ENCODE results near the gene STK32C. TPM values are rescaled to one million over a fixed set of nuclear protein-coding genes. Genes with fewer than 3 reads are reported as not detected.

The STK32C gene
- polyA plus RNA-seq, 4 donors = 3.4 to 12.0 (median 7.0) TPM

DNA sequence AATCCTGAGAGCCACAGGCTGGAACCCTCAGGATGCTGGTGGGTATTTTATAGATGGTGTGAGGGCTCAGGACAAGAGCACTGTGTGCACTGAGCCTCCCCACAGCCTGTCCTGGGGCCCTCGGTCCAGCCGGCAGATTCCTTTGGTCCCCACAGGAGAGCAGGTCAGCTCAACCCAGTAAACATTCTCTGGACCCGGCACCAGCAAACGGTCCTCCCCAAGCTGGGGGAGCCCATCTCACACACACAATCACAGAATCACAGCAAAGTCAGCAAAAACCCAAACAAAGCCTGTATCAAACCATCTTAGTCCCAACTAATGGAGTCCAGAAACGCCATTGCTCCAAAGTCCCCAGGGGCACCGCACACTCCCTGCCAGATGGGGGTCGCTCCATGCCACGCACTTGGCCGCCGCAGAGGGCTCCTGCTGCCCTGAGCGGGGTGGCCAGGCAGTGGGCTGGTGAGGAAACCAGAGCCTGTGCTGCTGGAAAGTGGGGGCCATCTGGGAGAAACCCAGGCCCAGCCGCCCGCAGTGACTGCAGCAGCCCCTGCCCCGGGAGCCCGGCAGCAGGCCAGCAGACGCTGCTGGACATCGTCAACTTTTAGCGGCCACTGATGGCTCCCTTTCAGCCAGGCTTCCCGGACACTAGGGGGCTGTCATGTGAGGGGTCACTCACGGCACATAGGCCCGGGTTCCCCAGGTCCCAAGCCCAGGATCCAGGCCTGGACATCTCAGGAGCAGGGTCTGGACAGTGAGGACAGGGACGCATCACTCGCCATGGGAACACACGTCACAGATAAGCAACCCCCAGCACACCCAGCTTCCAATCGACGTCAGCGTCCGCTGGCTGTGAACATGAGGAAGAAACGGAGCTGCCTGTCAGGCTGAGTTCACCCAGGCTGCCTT lies 68.4 kb downstream of the STK32C start:
- no peaks in the 10 kb centered on the region for H3K9me3 ChIP-seq (ENCODE audit: control insufficient read depth in 2 of 2, insufficient read depth in 1 of 2, low read depth in 1 of 2, low read length in 1 of 2)
- no peak overlapping the region for H3K4me3 ChIP-seq (ENCODE audit: low read depth in 1 of 3, low read length in 3 of 3)
- DNase-seq = no peak
- no peak for FAIRE-seq
- H3K36me3 ChIP-seq (ENCODE audit: control insufficient read depth in 3 of 3, insufficient read depth in 2 of 3, low read depth in 1 of 3, low read length in 3 of 3) = peaks cover 0 to 3% (median 0%) of the 10 kb centered on the region in 3 donors
- H3K27me3 ChIP-seq (ENCODE audit: control insufficient read depth in 3 of 3, insufficient read depth in 3 of 3, low read length in 3 of 3) = no peaks in the 10 kb centered on the region
- WGBS, 3 donors = 72 to 81% (median 78%) methylated on average over 27 to 29 of the region's 29 CpGs
- no peaks in the 10 kb centered on the region for H3K4me1 ChIP-seq (ENCODE audit: control insufficient read depth in 3 of 3, insufficient read depth in 2 of 3, low read depth in 1 of 3, low read length in 2 of 3)
- no peak overlapping the region for H3K27ac ChIP-seq (ENCODE audit: low read depth in 1 of 3, low read length in 2 of 3)

DNA sequence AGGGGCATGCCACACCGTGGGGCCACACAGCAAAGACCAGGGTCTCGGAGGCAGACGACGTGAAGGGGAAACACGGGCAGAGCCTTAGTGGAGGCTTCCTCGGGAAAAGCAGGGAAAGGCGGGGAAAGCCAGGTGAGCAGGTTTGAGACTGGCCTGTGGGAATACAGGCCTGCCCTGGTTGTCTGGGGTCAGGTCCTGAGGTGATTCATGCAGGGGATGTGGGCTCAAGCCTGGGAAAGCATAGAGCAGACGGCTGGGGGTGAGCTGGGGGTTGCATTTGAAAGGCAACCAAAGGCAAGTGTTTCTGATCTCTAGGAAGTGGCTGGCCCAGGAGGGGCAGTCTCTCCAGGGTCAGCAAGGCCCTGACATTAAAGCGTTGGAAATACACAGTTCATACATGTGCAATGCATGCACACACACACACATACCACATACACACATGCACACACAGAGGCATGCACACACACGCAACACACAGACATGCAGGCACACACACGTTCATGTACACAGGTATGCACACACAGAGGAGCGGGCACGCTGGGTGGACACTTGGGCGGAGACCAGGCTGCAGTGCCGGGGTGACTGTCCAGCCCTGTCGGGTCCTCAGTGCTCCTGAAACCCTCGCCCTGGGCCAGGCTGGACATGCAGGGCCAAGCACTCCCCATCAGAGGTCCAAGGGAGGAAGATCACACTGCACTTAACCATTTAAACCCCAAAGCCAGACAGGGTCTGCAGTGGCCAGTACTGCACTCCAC lies 69.2 kb downstream of the STK32C start:
- FAIRE-seq = no peak
- Histone ChIP-seq H3K4me3 (ENCODE audit: low read depth in 1 of 3, low read length in 3 of 3) (no peak overlapping the region), H3K27ac (ENCODE audit: low read depth in 1 of 3, low read length in 2 of 3) (no peak overlapping the region), H3K9me3 (ENCODE audit: control insufficient read depth in 2 of 2, insufficient read depth in 1 of 2, low read depth in 1 of 2, low read length in 1 of 2) (no peaks in the 10 kb centered on the region), H3K36me3 (ENCODE audit: control insufficient read depth in 3 of 3, insufficient read depth in 2 of 3, low read depth in 1 of 3, low read length in 3 of 3) (peaks cover 0 to 3% (median 0%) of the 10 kb centered on the region in 3 donors), H3K27me3 (ENCODE audit: control insufficient read depth in 3 of 3, insufficient read depth in 3 of 3, low read length in 3 of 3) (no peaks in the 10 kb centered on the region), H3K4me1 (ENCODE audit: control insufficient read depth in 3 of 3, insufficient read depth in 2 of 3, low read depth in 1 of 3, low read length in 2 of 3) (no peaks in the 10 kb centered on the region)
- WGBS, 3 donors = 77 to 86% (median 84%) methylated on average over 17 of the region's 17 CpGs
- DNase-seq = no peak

- no peak overlapping the region for H3K4me3 ChIP-seq (ENCODE audit: low read depth in 1 of 3, low read length in 3 of 3)
- FAIRE-seq (no peak), DNase-seq (no peak)
- no peak overlapping the region for H3K27ac ChIP-seq (ENCODE audit: low read depth in 1 of 3, low read length in 2 of 3)
- WGBS, 3 donors = 51 to 55% (median 53%) methylated on average over 9 of the region's 9 CpGs
- H3K36me3 ChIP-seq (ENCODE audit: control insufficient read depth in 3 of 3, insufficient read depth in 2 of 3, low read depth in 1 of 3, low read length in 3 of 3) = peaks cover 0 to 3% (median 0%) of the 10 kb centered on the region in 3 donors
- no peaks in the 10 kb centered on the region for H3K27me3 ChIP-seq (ENCODE audit: control insufficient read depth in 3 of 3, insufficient read depth in 3 of 3, low read length in 3 of 3)
- no peaks in the 10 kb centered on the region for H3K9me3 ChIP-seq (ENCODE audit: control insufficient read depth in 2 of 2, insufficient read depth in 1 of 2, low read depth in 1 of 2, low read length in 1 of 2)
- H3K4me1 ChIP-seq (ENCODE audit: control insufficient read depth in 3 of 3, insufficient read depth in 2 of 3, low read depth in 1 of 3, low read length in 2 of 3) = no peaks in the 10 kb centered on the region
These were observed 69.9 kb downstream of the STK32C start for GRCh38 chr10:132237871-132238270.

DNA sequence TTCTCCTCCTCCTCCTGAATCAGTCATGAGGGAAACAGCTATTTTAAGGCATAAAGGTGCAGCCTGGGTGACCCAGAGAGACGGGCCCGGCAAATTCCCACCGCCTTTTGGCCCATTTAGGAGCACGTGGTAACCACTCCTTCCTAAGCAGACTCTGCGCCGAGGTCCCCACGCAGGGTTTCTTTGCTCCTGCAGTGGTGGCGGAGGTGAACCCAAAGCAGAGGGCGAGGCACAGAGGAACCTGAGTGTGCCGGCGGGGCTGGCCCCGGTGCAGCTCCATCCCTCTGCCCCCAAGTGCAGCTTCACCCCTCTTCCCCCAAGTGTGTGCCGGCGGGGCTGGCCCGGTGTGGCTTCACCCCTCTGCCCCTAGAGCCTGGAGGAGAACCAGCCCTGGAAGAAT lies 70.4 kb downstream of the STK32C start:
- Histone ChIP-seq H3K27me3 (ENCODE audit: control insufficient read depth in 3 of 3, insufficient read depth in 3 of 3, low read length in 3 of 3) (no peaks in the 10 kb centered on the region), H3K36me3 (ENCODE audit: control insufficient read depth in 3 of 3, insufficient read depth in 2 of 3, low read depth in 1 of 3, low read length in 3 of 3) (peaks cover 0 to 3% (median 0%) of the 10 kb centered on the region in 3 donors), H3K4me3 (ENCODE audit: low read depth in 1 of 3, low read length in 3 of 3) (no peak overlapping the region), H3K27ac (ENCODE audit: low read depth in 1 of 3, low read length in 2 of 3) (no peak overlapping the region), H3K9me3 (ENCODE audit: control insufficient read depth in 2 of 2, insufficient read depth in 1 of 2, low read depth in 1 of 2, low read length in 1 of 2) (no peaks in the 10 kb centered on the region), H3K4me1 (ENCODE audit: control insufficient read depth in 3 of 3, insufficient read depth in 2 of 3, low read depth in 1 of 3, low read length in 2 of 3) (no peaks in the 10 kb centered on the region)
- FAIRE-seq (no peak), DNase-seq (no peak)
- WGBS, 3 donors = 87 to 89% (median 87%) methylated on average over 14 to 15 of the region's 15 CpGs

GRCh38 chr10:132236881-132237280 lies 70.9 kb downstream of the STK32C start:
- H3K27me3 ChIP-seq (ENCODE audit: control insufficient read depth in 3 of 3, insufficient read depth in 3 of 3, low read length in 3 of 3) = no peaks in the 10 kb centered on the region
- no peak overlapping the region for H3K4me3 ChIP-seq (ENCODE audit: low read depth in 1 of 3, low read length in 3 of 3)
- no peaks in the 10 kb centered on the region for H3K9me3 ChIP-seq (ENCODE audit: control insufficient read depth in 2 of 2, insufficient read depth in 1 of 2, low read depth in 1 of 2, low read length in 1 of 2)
- H3K36me3 ChIP-seq (ENCODE audit: control insufficient read depth in 3 of 3, insufficient read depth in 2 of 3, low read depth in 1 of 3, low read length in 3 of 3) = peaks cover 0 to 3% (median 0%) of the 10 kb centered on the region in 3 donors
- no peak overlapping the region for H3K27ac ChIP-seq (ENCODE audit: low read depth in 1 of 3, low read length in 2 of 3)
- no peak for FAIRE-seq
- no peak for DNase-seq
- no peaks in the 10 kb centered on the region for H3K4me1 ChIP-seq (ENCODE audit: control insufficient read depth in 3 of 3, insufficient read depth in 2 of 3, low read depth in 1 of 3, low read length in 2 of 3)
- WGBS, 3 donors = 84 to 91% (median 89%) methylated on average over 13 of the region's 13 CpGs

GRCh38 chr10:132236161-132236560 lies 71.6 kb downstream of the STK32C start:
- Histone ChIP-seq H3K36me3 (ENCODE audit: control insufficient read depth in 3 of 3, insufficient read depth in 2 of 3, low read depth in 1 of 3, low read length in 3 of 3) (peaks cover 0 to 3% (median 0%) of the 10 kb centered on the region in 3 donors), H3K4me1 (ENCODE audit: control insufficient read depth in 3 of 3, insufficient read depth in 2 of 3, low read depth in 1 of 3, low read length in 2 of 3) (no peaks in the 10 kb centered on the region), H3K27ac (ENCODE audit: low read depth in 1 of 3, low read length in 2 of 3) (no peak overlapping the region), H3K27me3 (ENCODE audit: control insufficient read depth in 3 of 3, insufficient read depth in 3 of 3, low read length in 3 of 3) (no peaks in the 10 kb centered on the region), H3K4me3 (ENCODE audit: low read depth in 1 of 3, low read length in 3 of 3) (no peak overlapping the region), H3K9me3 (ENCODE audit: control insufficient read depth in 2 of 2, insufficient read depth in 1 of 2, low read depth in 1 of 2, low read length in 1 of 2) (no peaks in the 10 kb centered on the region)
- WGBS, 3 donors = 91 to 94% (median 92%) methylated on average over 18 to 21 of the region's 21 CpGs
- DNase-seq = no peak
- no peak for FAIRE-seq

DNA sequence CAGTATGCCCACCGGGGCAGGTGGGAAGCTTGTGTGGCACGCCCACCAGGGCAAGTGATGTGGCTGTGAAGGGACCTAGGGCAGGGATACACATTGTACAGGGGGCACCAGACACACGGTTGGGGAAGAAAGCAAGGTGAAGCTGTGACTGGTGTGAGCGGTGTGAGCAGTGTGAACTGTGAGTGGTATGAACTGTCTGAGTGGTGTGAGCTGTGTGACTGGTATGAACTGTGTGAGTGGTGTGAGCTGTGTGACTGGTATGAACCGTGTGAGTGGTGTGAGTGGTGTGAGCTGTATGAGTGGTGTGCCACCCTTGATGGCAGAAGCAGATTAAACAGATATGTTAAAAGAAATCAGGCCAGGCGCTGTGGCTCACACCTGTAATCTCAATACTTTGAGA lies 72.9 kb downstream of the STK32C start:
- Histone ChIP-seq H3K27ac (ENCODE audit: low read depth in 1 of 3, low read length in 2 of 3) (no peak overlapping the region), H3K4me3 (ENCODE audit: low read depth in 1 of 3, low read length in 3 of 3) (no peak overlapping the region), H3K9me3 (ENCODE audit: control insufficient read depth in 2 of 2, insufficient read depth in 1 of 2, low read depth in 1 of 2, low read length in 1 of 2) (no peaks in the 10 kb centered on the region), H3K36me3 (ENCODE audit: control insufficient read depth in 3 of 3, insufficient read depth in 2 of 3, low read depth in 1 of 3, low read length in 3 of 3) (peaks cover 0 to 3% (median 0%) of the 10 kb centered on the region in 3 donors), H3K27me3 (ENCODE audit: control insufficient read depth in 3 of 3, insufficient read depth in 3 of 3, low read length in 3 of 3) (no peaks in the 10 kb centered on the region), H3K4me1 (ENCODE audit: control insufficient read depth in 3 of 3, insufficient read depth in 2 of 3, low read depth in 1 of 3, low read length in 2 of 3) (no peaks in the 10 kb centered on the region)
- FAIRE-seq (no peak), DNase-seq (no peak)
- 91 to 94% (median 92%) methylated on average over 6 of the region's 6 CpGs for WGBS, 3 donors

DNA sequence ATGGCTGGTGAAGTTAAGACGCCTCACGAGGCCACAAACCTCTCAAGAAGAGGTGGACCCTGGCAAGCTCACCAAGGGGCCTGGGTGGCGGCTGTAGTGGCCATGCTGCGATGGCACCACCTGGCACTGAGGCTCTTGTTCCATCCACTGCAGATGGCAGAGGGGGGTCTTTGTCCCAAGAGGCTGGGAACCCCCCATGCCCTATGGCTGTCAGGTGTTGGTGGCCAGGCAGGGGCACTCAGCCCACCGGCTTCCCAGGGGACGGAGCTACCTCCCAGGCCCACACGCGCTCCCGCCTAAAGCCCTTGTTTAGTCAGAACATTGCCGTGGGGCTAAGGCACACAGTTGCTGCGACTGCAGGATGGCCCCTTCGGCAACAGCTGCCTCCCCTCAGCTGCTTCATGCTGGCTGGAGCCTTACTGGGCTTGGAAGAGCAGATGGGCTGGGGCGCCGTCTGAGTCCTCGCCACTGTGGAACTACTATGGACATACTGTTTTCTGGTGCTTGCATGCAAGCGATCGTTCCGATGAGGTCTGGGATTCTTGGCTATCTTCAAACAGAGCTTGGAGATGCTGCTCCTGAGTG lies 74.2 kb downstream of the STK32C start:
- H3K27ac ChIP-seq (ENCODE audit: low read depth in 1 of 3, low read length in 2 of 3) = no peak overlapping the region
- no peaks in the 10 kb centered on the region for H3K9me3 ChIP-seq (ENCODE audit: control insufficient read depth in 2 of 2, insufficient read depth in 1 of 2, low read depth in 1 of 2, low read length in 1 of 2)
- no peaks in the 10 kb centered on the region for H3K4me1 ChIP-seq (ENCODE audit: control insufficient read depth in 3 of 3, insufficient read depth in 2 of 3, low read depth in 1 of 3, low read length in 2 of 3)
- H3K36me3 ChIP-seq (ENCODE audit: control insufficient read depth in 3 of 3, insufficient read depth in 2 of 3, low read depth in 1 of 3, low read length in 3 of 3) = peaks cover 0 to 3% (median 0%) of the 10 kb centered on the region in 3 donors
- WGBS, 3 donors = 85 to 88% (median 87%) methylated on average over 18 of the region's 18 CpGs
- no peak for FAIRE-seq
- no peak overlapping the region for H3K4me3 ChIP-seq (ENCODE audit: low read depth in 1 of 3, low read length in 3 of 3)
- no peaks in the 10 kb centered on the region for H3K27me3 ChIP-seq (ENCODE audit: control insufficient read depth in 3 of 3, insufficient read depth in 3 of 3, low read length in 3 of 3)
- no peak for DNase-seq

Data from small intestine (tissue), 7 donors.